T-helper 22 cell (primary cell): ENCODE results near the gene PAFAH2.

Experiments used
- DNase-seq: peaks from one replicate; pipeline ENCODE4 v3.0.0-alpha.2; 2020; ENCODE audit warnings: low read depth

PAFAH2 gene

GRCh38 chr1:25997828-25998761 is at the start of gene PAFAH2:
PAFAH2 (minus strand) TSS chr1:25998063; CDS start chr1:25990816, 7,247 bp downstream.
- DNase-seq = peak; percentile 94

GRCh38 chr1:26047278-26047874 is 49.5 kb upstream of the PAFAH2 start:
- DNase-seq = no peak

GRCh38 chr1:26046246-26047095 is 48.6 kb upstream of the PAFAH2 start:
- no peak for DNase-seq

GRCh38 chr1:26045722-26046245 is 47.9 kb upstream of the PAFAH2 start, which contains the start of gene SLC30A2:
SLC30A2 (minus strand) TSS chr1:26046118; CDS start chr1:26045896, 222 bp downstream.
- no peak for DNase-seq

GRCh38 chr1:26044971-26045721 is 47.3 kb upstream of the PAFAH2 start:
- no peak for DNase-seq

GRCh38 chr1:26044414-26044813 is 46.6 kb upstream of the PAFAH2 start:
- DNase-seq = no peak

- no peak for DNase-seq
Observed at GRCh38 chr1:26043765-26044164, 45.9 kb upstream of the PAFAH2 start.

- DNase-seq = no peak
Observed at GRCh38 chr1:26041978-26042377, 44.1 kb upstream of the PAFAH2 start.

- DNase-seq = no peak
Observed at GRCh38 chr1:26041401-26041800, 43.5 kb upstream of the PAFAH2 start.

GRCh38 chr1:26038904-26039303 is 41.0 kb upstream of the PAFAH2 start:
- DNase-seq = no peak

- no peak for DNase-seq
Observed at GRCh38 chr1:26038477-26038876, 40.6 kb upstream of the PAFAH2 start.

- no peak for DNase-seq
Observed at GRCh38 chr1:26037904-26038303, 40.0 kb upstream of the PAFAH2 start.

- DNase-seq = no peak
Observed at GRCh38 chr1:26036756-26037281, 39.0 kb upstream of the PAFAH2 start.

GRCh38 chr1:26035959-26036755 is 38.3 kb upstream of the PAFAH2 start:
- peak; percentile 42 for DNase-seq

GRCh38 chr1:26035203-26035958 is 37.5 kb upstream of the PAFAH2 start:
- DNase-seq = peak; percentile 86

GRCh38 chr1:26034504-26035202 is 36.8 kb upstream of the PAFAH2 start:
- DNase-seq = no peak

- DNase-seq = no peak
Observed at GRCh38 chr1:26032656-26033357, 34.9 kb upstream of the PAFAH2 start.

GRCh38 chr1:26031611-26032220 is 33.9 kb upstream of the PAFAH2 start:
- no peak for DNase-seq
